GM19099 (cell line): ENCODE data around the gene OVOL2.

Experiments
- POLR2A ChIP-seq: IDR thresholded peaks from 3 replicates; pipeline ENCODE4 v1.6.1; 2011; ENCODE audit warnings: low read depth; ENCODE audit not compliant: insufficient read length; ENCODE audit errors: extremely low read depth

Gene OVOL2

GRCh38 chr20:18059603-18060002, 1.9 kb upstream of the OVOL2 start:
- no peak for TF ChIP-seq POLR2A

GRCh38 chr20:18058661-18059467, 1.1 kb upstream of the OVOL2 start:
- TF ChIP-seq POLR2A: no peak

GRCh38 chr20:18057994-18058349, 256 bp upstream of the OVOL2 start:
- no peak for TF ChIP-seq POLR2A

- no peak for TF ChIP-seq POLR2A
These were observed 1.3 kb downstream of the OVOL2 start for GRCh38 chr20:18056174-18057100.

GRCh38 chr20:18055261-18055660, 2.5 kb downstream of the OVOL2 start:
- TF ChIP-seq POLR2A: no peak

- TF ChIP-seq POLR2A: no peak
These were observed 4.9 kb downstream of the OVOL2 start for GRCh38 chr20:18052856-18053255.

- no peak for TF ChIP-seq POLR2A
These were observed 7.1 kb downstream of the OVOL2 start for GRCh38 chr20:18050628-18051027.

- TF ChIP-seq POLR2A: no peak
These were observed 9.5 kb downstream of the OVOL2 start for GRCh38 chr20:18048176-18048575.

GRCh38 chr20:18046535-18046934, 11.2 kb downstream of the OVOL2 start:
- TF ChIP-seq POLR2A: no peak

GRCh38 chr20:18042229-18042628, 15.5 kb downstream of the OVOL2 start:
- no peak for TF ChIP-seq POLR2A

- no peak for TF ChIP-seq POLR2A
These were observed 16.3 kb downstream of the OVOL2 start for GRCh38 chr20:18041462-18041861.

GRCh38 chr20:18039063-18039462, 18.7 kb downstream of the OVOL2 start:
- TF ChIP-seq POLR2A: no peak

- TF ChIP-seq POLR2A: no peak
These were observed 23.7 kb downstream of the OVOL2 start for GRCh38 chr20:18034039-18034438.

- no peak for TF ChIP-seq POLR2A
These were observed 24.5 kb downstream of the OVOL2 start for GRCh38 chr20:18032977-18033892.

GRCh38 chr20:18031888-18032509, 25.7 kb downstream of the OVOL2 start:
- TF ChIP-seq POLR2A: no peak

- TF ChIP-seq POLR2A: no peak
These were observed 26.7 kb downstream of the OVOL2 start for GRCh38 chr20:18031050-18031449.
